Measurements from ENCODE around the gene REXO2.

The REXO2 gene

DNA sequence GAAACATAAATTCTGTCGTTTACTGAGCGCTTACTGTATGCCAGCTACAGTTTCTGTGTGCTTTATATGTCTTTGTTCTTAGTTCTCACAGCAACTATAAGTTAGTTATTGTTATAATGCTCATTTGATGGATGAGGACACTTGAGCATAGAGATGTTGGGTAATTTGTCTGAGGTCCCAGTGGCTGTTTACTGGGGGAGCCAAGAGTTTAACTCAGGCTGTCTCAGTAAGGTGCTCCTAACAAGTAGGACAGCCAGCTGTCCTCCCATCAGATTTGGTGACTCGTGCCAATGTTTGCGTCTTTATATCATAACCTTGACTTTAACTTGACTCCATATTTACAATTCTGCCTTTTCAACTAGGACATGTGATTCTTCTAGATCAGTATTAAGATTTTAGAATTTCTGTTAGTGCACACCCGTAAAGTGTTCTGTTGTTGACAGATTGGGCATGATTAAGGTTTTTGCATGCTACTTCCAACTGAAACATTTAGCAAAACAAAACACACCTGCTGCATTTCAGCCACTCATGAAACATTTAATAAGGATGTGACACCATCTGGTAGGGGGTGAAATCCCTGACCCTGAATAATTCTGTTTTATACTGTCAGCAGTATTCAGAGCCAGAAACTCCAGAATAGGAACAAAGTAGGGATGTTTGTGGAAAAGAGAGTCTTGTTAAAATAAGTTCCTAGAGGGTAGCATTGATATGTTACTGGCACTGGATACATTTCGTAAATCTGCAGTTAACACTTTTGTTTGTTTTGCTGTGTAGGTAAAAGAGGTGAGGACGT, 1.9 kb downstream of the REXO2 start:
- DNase-seq (ENCODE audit: low read depth): no peak

DNA sequence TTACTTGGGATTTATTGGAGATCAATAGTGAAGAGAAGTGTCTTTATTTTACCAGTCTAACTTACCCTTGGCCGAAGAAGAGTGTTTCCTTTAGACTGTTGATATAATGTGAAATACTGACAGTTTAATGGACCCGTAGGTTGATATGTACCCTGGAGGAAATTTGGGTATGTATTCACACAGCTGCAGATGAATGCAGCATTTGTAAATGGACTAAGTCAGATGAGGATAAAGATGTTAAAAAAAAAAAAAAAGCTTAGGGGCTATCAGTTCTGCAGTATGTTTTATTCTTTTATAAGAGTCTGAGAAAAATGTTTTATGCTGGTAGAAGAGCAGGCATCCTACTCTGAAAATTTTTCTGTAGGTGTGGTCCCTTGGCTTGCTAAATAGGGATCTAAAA, 2.7 kb downstream of the REXO2 start:
- no peak for DNase-seq (ENCODE audit: low read depth)

- DNase-seq (ENCODE audit: low read depth): no peak
Measured at GRCh38 chr11:114442536-114442935, 3.3 kb downstream of the REXO2 start.

GRCh38 chr11:114447444-114447843, 8.2 kb downstream of the REXO2 start:
- no peak for DNase-seq (ENCODE audit: low read depth)

GRCh38 chr11:114447892-114448291, 8.6 kb downstream of the REXO2 start:
- no peak for DNase-seq (ENCODE audit: low read depth)

DNA sequence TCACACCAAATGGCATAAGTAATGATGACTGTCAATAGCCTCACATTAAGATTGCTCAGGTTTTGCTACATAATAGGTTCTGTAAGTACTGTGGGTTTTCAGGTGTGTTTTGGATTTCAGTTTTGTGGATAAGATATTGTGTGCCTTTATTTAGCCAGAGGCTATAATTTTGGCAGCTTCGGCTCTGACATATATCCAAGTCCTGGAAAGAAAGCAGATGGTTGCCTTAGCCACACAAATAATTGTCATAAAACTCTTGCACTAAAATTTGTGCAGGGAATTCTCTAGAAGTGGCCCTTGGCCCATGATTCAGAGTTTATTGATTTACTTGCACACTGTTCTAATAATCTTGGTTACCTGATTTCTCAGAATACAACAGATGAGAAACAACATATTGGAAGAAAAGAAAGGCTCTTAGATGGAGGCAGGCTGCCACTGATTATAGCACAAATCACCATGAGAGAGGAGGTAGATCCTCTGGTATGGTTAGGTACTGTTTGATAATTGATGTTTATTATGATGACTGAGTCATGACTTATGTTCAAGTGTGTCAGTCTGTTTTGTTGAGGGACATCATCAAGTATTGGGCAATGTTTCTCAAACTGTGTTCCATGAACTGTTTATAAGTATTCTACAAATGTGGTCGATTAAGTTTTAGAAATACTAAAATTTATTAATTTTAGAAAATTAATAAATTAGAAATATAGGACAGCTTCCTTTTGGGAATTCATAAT, 9.6 kb downstream of the REXO2 start:
- no peak for DNase-seq (ENCODE audit: low read depth)

DNA sequence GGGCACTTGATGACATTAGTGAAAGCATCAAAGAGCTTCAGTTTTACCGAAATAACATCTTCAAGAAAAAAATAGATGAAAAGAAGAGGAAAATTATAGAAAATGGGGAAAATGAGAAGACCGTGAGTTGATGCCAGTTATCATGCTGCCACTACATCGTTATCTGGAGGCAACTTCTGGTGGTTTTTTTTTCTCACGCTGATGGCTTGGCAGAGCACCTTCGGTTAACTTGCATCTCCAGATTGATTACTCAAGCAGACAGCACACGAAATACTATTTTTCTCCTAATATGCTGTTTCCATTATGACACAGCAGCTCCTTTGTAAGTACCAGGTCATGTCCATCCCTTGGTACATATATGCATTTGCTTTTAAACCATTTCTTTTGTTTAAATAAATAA, 10.6 kb downstream of the REXO2 start:
- no peak for DNase-seq (ENCODE audit: low read depth)

GRCh38 chr11:114452399-114452798, 13.1 kb downstream of the REXO2 start:
- DNase-seq (ENCODE audit: low read depth): no peak

- no peak for DNase-seq (ENCODE audit: low read depth)
Measured at GRCh38 chr11:114463999-114464398, 24.7 kb downstream of the REXO2 start.

DNA sequence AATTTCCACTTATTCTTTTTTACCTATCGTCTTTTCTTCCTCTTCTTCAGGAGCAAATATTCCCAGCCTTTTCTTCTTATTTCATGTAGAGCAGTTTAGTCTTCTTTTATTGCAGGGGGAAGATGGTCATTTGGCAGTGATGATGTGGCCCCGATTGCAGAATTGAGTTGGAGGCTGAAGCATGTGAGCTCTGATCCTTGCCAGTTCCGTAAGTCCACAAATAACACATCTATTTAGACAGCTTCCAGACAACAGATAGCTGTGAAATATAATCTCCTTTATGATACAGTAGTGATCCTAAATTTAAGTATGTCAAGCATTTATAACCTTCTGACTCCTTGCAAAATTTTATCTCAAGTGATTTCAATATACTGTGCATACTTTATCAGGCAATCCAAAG, 27.5 kb downstream of the REXO2 start:
- DNase-seq (ENCODE audit: low read depth): no peak

DNA sequence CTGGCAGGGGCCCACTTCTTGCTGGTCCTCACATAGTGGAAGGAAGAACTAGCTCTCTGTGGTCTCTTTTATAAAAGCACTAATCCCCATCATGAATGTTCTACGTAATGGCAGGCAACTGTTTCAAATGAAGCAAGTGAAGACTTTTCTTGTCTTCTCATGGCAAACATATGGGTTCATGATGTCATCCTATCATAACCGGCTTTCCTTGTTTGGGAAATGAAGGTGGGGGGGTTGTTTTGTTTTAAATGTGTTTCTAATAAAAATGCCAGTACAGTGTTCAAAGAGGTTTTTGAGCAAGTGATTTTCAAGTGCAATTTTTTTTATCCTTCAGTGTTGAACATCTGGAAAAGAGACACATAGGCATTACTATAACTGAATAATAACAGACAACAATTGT, 33.4 kb downstream of the REXO2 start:
- DNase-seq (ENCODE audit: low read depth): no peak

GRCh38 chr11:114478001-114478410, 38.7 kb downstream of the REXO2 start:
- DNase-seq (ENCODE audit: low read depth): no peak

DNA sequence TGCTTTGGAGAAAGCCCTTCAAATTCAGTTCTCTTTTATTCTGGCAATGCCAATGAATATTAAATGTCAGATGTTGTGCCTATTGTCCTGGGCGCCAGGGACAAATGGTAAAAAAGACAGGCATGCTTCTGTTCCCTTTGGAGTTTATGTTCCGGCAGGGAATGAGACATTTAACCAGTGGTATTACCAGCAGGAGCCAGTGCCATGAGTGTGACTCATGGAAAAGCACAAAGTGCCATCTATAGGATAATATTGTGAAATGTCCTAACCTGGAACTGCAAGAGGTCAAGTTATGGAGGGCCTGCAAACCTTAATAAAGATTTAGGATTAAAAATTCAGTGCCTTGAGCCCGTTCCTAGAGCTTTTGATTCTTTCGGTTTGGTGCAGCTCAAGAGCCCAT, 39.5 kb downstream of the REXO2 start:
- no peak for DNase-seq (ENCODE audit: low read depth)

DNA sequence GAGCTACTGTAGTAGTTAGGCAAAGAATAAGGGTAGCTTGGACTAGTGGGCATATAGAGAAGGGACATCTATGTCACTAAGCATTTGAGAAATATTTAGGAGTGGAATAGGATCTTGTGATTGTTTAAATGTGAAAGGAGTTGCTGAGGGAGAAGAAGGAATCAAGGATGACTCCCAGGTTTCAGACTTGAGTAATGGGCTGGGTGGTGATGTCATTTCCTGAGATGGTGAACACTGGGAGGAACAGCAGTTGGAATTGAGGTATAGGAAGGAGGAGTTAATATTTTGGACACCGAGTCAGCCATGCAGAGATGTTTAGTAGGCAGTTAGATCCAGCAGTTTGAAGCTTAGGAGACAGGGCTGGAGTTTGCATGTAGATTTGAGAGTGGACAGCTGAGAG, 40.1 kb downstream of the REXO2 start:
- no peak for DNase-seq (ENCODE audit: low read depth)

- no peak for DNase-seq (ENCODE audit: low read depth)
Measured at GRCh38 chr11:114482114-114482513, 42.8 kb downstream of the REXO2 start.

DNA sequence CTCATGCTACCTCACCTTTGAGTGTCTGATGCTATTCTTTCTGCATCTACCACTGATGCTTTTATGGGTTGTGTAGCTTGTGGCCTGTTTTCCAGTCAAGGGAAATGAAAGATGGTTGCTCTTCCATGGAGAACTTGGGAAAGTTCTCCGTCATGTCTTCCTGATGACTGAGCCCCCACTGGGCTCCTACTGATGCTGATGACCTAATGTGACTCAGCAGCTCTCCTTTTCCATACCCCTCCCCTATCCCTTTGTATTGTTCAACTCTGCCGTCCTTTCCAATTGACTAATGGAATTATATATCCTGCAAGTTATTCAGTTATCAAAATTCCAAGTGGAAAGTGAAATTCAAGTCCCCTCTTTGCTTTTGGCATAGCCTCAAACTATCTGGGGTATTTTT, 44.7 kb downstream of the REXO2 start:
- no peak for DNase-seq (ENCODE audit: low read depth)

- DNase-seq (ENCODE audit: low read depth): no peak
Measured at GRCh38 chr11:114496915-114497314, 57.6 kb downstream of the REXO2 start.

- DNase-seq (ENCODE audit: low read depth): no peak
Measured at GRCh38 chr11:114499756-114500155, 60.5 kb downstream of the REXO2 start.

Data from stromal cell of bone marrow (primary cell).